Measurements from ENCODE around the gene DEFB125. TPM values are rescaled to one million over a fixed set of nuclear protein-coding genes. Genes with fewer than 3 reads are reported as not detected.

DEFB125 gene
- total and polyA plus RNA-seq, 9 of the 15 experiments (the other 6 are each of a cell fraction or from before 2014, with no cell fraction given): not detected

DNA sequence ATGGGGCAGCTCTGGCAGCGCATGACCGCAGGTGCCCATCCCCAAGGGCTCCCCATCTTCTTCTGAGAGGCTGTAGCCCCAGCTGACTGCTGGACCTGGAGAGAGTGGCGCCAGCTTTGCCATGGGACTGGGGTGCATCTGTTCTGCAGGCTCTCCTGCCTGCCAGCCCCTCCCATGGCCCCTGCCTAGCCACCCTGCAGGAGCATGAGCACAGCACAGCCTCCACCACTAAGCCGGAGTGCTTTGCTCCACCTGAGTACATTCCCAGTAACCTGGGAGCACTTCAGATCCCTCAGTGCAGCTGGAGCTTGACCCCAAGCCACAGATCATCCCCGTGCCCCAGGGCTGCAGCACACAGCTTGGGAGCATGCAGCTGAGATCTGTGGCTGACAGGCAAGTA, 16.0 kb downstream of the DEFB125 start (continued):
- TF ChIP-seq SRSF9 (IDR thresholded peaks at IDR 0.05; ENCODE audit: borderline replicate concordance, low read depth, low read length) (no peak), ZNF76 (CRISPR knock-in tag; IDR thresholded peaks at IDR 0.05; ENCODE audit: borderline replicate concordance) (no peak), ZSCAN29 (IDR thresholded peaks at IDR 0.05) (no peak)

GRCh38 chr20:112396-112795, 24.9 kb downstream of the DEFB125 start:
- DNase-seq (ENCODE audit: extremely low read depth in 1 of 4, low spot score in 3 of 4) (no peak), FAIRE-seq (no peak), ATAC-seq (no peak)
- Histone ChIP-seq H3K79me2 (ENCODE audit: control insufficient read depth, insufficient read depth, low read length) (no peaks in the 10 kb centered on the region), H3K9ac (ENCODE audit: insufficient read depth in 1 of 2, low read depth in 2 of 2, low read length in 2 of 2) (no peak overlapping the region), H3K36me3 (ENCODE audit: control insufficient read depth, insufficient read depth, low read length) (no peaks in the 10 kb centered on the region), H3K9me3 (replicated peaks; ENCODE audit: control insufficient read depth, insufficient read depth, low read depth, low read length) (no peaks in the 10 kb centered on the region), H4K20me1 (replicated peaks; ENCODE audit: control insufficient read depth, insufficient read depth, low read length) (no peaks in the 10 kb centered on the region), H3K27me3 (ENCODE audit: control insufficient read depth in 2 of 2, insufficient read depth in 2 of 2, low read length in 2 of 2) (no peaks in the 10 kb centered on the region), H3K4me1 (replicated peaks in 1 of 2; ENCODE audit: control insufficient read depth in 2 of 2, insufficient read depth in 2 of 2, low read length in 2 of 2) (no peaks in the 10 kb centered on the region), H3K9me1 (ENCODE audit: control insufficient read depth, insufficient read depth, low read length) (no peaks in the 10 kb centered on the region), H3K4me3 (no peak overlapping the region), H3K27ac (ENCODE audit: extremely low read depth, low read depth, low read length) (no peak overlapping the region), H2AFZ (ENCODE audit: low read depth, low read length) (no peak overlapping the region), H3K4me2 (ENCODE audit: insufficient read depth, low read length) (no peak overlapping the region)
- POLR2A ChIA-PET: no interaction called here
- in situ Hi-C loops (cut with MboI): no loop called here
- intact Hi-C loops (cut with micrococcal nuclease): no loop called here
- BruUV-seq (replicated peaks): no TSS peak
- CTCF ChIA-PET (ENCODE audit: low intra/inter-chr PET ratio): no interaction called here
- TF ChIP-seq ZBTB17 (CRISPR knock-in tag; IDR thresholded peaks at IDR 0.05) (no peak), SOX6 (IDR thresholded peaks at IDR 0.05) (no peak), SRSF1 (IDR thresholded peaks at IDR 0.05; ENCODE audit: low read depth, low read length) (no peak), RBM34 (IDR thresholded peaks at IDR 0.05; ENCODE audit: borderline replicate concordance, insufficient read depth, low read length) (no peak), SUPT5H (IDR thresholded peaks at IDR 0.05) (no peak), ZNF174 (CRISPR knock-in tag; IDR thresholded peaks at IDR 0.05) (no peak), JUND (IDR thresholded peaks at IDR 0.05; ENCODE audit: borderline replicate concordance, low read depth, low read length) (no peak), JUND (tag; IDR thresholded peaks at IDR 0.05; ENCODE audit: borderline replicate concordance, low read depth, low read length) (no peak), ZFP1 (CRISPR knock-in tag; IDR thresholded peaks at IDR 0.05) (no peak), TAF1 (IDR thresholded peaks at IDR 0.05; ENCODE audit: control insufficient read depth, extremely low read depth, insufficient read depth, low read length, severe bottlenecking) (no peak), ILK (tag; IDR thresholded peaks at IDR 0.05; ENCODE audit: borderline replicate concordance, low read depth) (no peak)
- TF ChIP-seq, protein P1, sequence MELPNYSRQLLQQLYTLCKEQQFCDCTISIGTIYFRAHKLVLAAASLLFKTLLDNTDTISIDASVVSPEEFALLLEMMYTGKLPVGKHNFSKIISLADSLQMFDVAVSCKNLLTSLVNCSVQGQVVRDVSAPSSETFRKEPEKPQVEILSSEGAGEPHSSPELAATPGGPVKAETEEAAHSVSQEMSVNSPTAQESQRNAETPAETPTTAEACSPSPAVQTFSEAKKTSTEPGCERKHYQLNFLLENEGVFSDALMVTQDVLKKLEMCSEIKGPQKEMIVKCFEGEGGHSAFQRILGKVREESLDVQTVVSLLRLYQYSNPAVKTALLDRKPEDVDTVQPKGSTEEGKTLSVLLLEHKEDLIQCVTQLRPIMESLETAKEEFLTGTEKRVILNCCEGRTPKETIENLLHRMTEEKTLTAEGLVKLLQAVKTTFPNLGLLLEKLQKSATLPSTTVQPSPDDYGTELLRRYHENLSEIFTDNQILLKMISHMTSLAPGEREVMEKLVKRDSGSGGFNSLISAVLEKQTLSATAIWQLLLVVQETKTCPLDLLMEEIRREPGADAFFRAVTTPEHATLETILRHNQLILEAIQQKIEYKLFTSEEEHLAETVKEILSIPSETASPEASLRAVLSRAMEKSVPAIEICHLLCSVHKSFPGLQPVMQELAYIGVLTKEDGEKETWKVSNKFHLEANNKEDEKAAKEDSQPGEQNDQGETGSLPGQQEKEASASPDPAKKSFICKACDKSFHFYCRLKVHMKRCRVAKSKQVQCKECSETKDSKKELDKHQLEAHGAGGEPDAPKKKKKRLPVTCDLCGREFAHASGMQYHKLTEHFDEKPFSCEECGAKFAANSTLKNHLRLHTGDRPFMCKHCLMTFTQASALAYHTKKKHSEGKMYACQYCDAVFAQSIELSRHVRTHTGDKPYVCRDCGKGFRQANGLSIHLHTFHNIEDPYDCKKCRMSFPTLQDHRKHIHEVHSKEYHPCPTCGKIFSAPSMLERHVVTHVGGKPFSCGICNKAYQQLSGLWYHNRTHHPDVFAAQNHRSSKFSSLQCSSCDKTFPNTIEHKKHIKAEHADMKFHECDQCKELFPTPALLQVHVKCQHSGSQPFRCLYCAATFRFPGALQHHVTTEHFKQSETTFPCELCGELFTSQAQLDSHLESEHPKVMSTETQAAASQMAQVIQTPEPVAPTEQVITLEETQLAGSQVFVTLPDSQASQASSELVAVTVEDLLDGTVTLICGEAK (IDR thresholded peaks at IDR 0.05): no peak
- TF ChIP-seq, protein P1 (CRISPR knock-in tag; IDR thresholded peaks at IDR 0.05): no peak
